Transverse colon (tissue), 4 donors: ENCODE results near the gene ZBTB7C. TPM values are rescaled to one million over a fixed set of nuclear protein-coding genes. Genes with fewer than 3 reads are reported as not detected.

Experiments used
- DNase-seq: peaks from one replicate; pipeline ENCODE4 v3.0.0-alpha.2; 2019
- H3K27ac ChIP-seq, 4 donors: fragments of 200-600 bp; sonication (generic); 2 replicates each; pipeline ENCODE4 v1.5.1; 2016 to 2018; ENCODE audit warnings: inconsistent platforms in 4 of 4
- H3K27me3 ChIP-seq: fragments of 200-600 bp; sonication (generic); 2 replicates; pipeline ENCODE4 v1.5.1; 2017; ENCODE audit warnings: inconsistent platforms
- H3K36me3 ChIP-seq, 4 donors: fragments of 200-600 bp; sonication (generic); 2 replicates each; pipeline ENCODE4 v1.5.1; 2017 to 2019; ENCODE audit warnings: inconsistent platforms in 4 of 4
- H3K4me1 ChIP-seq, 4 donors: fragments of 200-600 bp; sonication (generic); 2 replicates each; pipeline ENCODE4 v1.5.1; 2017 to 2020; ENCODE audit warnings: inconsistent platforms in 4 of 4
- H3K4me3 ChIP-seq, 4 donors: fragments of 200-600 bp; sonication (generic); 1 replicate in 1 of 4; 2 replicates in 3 of 4; pipeline versions ENCODE4 v1.5.1 to v1.6.1; 2017 to 2019; ENCODE audit warnings: inconsistent platforms in 4 of 4
- H3K9me3 ChIP-seq, 2 donors: fragments of 200-600 bp; sonication (generic); 2 replicates each; pipeline ENCODE4 v1.5.1; 2017 to 2019; ENCODE audit warnings: inconsistent platforms in 2 of 2
- CTCF ChIP-seq, 5 experiments: fragments of 200-600 bp in 3 of 5; fragments of 450-650 bp in 2 of 5; sonication (generic) in 3 of 5; IDR thresholded peaks; 1 replicate in 2 of 5; 2 replicates in 3 of 5; pipeline ENCODE4 v1.5.1; 2016 to 2017; ENCODE audit warnings: antibody characterized with exemption in 5 of 5, inconsistent platforms in 3 of 5, mild to moderate bottlenecking in 2 of 5, moderate library complexity in 1 of 5
- EP300 ChIP-seq: sonication (generic); formaldehyde crosslinking; IDR thresholded peaks from one replicate; pipeline ENCODE4 v1.6.1; 2017; ENCODE audit warnings: antibody characterized with exemption, low read depth
- POLR2A ChIP-seq: fragments of 450-650 bp; IDR thresholded peaks from one replicate; pipeline ENCODE4 v1.6.1; 2016; ENCODE audit warnings: antibody characterized with exemption, mild to moderate bottlenecking, moderate library complexity
- POLR2AphosphoS5 ChIP-seq, 3 donors: sonication (generic); formaldehyde crosslinking; IDR thresholded peaks; one replicate each; pipeline ENCODE4 v1.6.1; 2016; ENCODE audit warnings: antibody characterized with exemption in 3 of 3
- WGBS, 2 donors: methylation state at CpG; one replicate each; pipeline ENCODE4 v1.1.5; 2018; ENCODE audit warnings: low coverage in 1 of 2; 5-methylcytosine and 5-hydroxymethylcytosine counted together
- in situ Hi-C, 4 donors: fragments of 200-750 bp; cut with MboI; loops; one replicate each; pipeline versions ENCODE4 v1.15.0 to v1.15.1; 2017; ENCODE audit warnings: low sequenced_read_pairs in 3 of 4, low pct_ligation_motif_present in 1 of 4, low pct_unique_long_range_greater_than_20kb in 1 of 4
- intact Hi-C: fragments of 100-400 bp; cut with DNase I; formaldehyde crosslinking; loops from one replicate; pipeline ENCODE4 v1.15.1; 2023; ENCODE audit warnings: low total_unique reads
- total RNA-seq, 4 donors: library from RNA; depleted of rRNA; stranded (reverse); fragments of >200 nt; gene quantifications; one replicate each; pipeline ENCODE4 v1.1.0, GENCODE V29; 2016

The ZBTB7C gene
- total RNA-seq, 4 donors from 2014 or later = 38.4 to 81.2 (median 47.5) TPM

GRCh38 chr18:48279312-48279711, 129.9 kb downstream of the ZBTB7C start:
- TF ChIP-seq POLR2A (no peak), POLR2AphosphoS5 (IDR thresholded peaks at IDR 0.05) (no peak), CTCF (IDR thresholded peaks at IDR 0.05) (no peak), EP300 (no peak)
- Histone ChIP-seq H3K4me1 (no peaks in the 10 kb centered on the region), H3K9me3 (no peaks in the 10 kb centered on the region), H3K4me3 (no peak overlapping the region), H3K27me3 (no peaks in the 10 kb centered on the region), H3K27ac (no peak overlapping the region), H3K36me3 (no peaks in the 10 kb centered on the region)
- DNase-seq = no peak
- intact Hi-C loops (no loop called here), in situ Hi-C loops (no loop called here)
- 59% methylated on average over 2 of the region's 2 CpGs; no CpG with 5 or more reads in 1 of the 2 donors for WGBS, 2 donors

GRCh38 chr18:48278081-48278480, 131.1 kb downstream of the ZBTB7C start:
- Histone ChIP-seq H3K4me3 (no peak overlapping the region), H3K4me1 (no peaks in the 10 kb centered on the region), H3K36me3 (no peaks in the 10 kb centered on the region), H3K27ac (no peak overlapping the region), H3K27me3 (no peaks in the 10 kb centered on the region), H3K9me3 (no peaks in the 10 kb centered on the region)
- DNase-seq = no peak
- in situ Hi-C loops (no loop called here), intact Hi-C loops (no loop called here)
- 87% methylated on average over 2 of the region's 2 CpGs; no CpG with 5 or more reads in 1 of the 2 donors for WGBS, 2 donors
- no peak for TF ChIP-seq EP300
- TF ChIP-seq POLR2A = no peak
- no peak for TF ChIP-seq CTCF (IDR thresholded peaks at IDR 0.05)
- no peak for TF ChIP-seq POLR2AphosphoS5 (IDR thresholded peaks at IDR 0.05)

- no peak for DNase-seq
- TF ChIP-seq POLR2A (no peak), CTCF (IDR thresholded peaks at IDR 0.05) (no peak), EP300 (no peak), POLR2AphosphoS5 (IDR thresholded peaks at IDR 0.05) (no peak)
- intact Hi-C loops = no loop called here
- Histone ChIP-seq H3K9me3 (no peaks in the 10 kb centered on the region), H3K4me3 (no peak overlapping the region), H3K27me3 (no peaks in the 10 kb centered on the region), H3K36me3 (no peaks in the 10 kb centered on the region), H3K27ac (no peak overlapping the region), H3K4me1 (peaks cover 0 to 8% (median 2%) of the 10 kb centered on the region in 4 donors)
- in situ Hi-C loops = no loop called here
- WGBS, 2 donors = 63% methylated on average over 1 of the region's 1 CpG; no CpG with 5 or more reads in 1 of the 2 donors
Observed at GRCh38 chr18:48274301-48274700, 134.9 kb downstream of the ZBTB7C start.

GRCh38 chr18:48270929-48271328, 138.3 kb downstream of the ZBTB7C start:
- Histone ChIP-seq H3K9me3 (no peaks in the 10 kb centered on the region), H3K4me1 (peaks cover 0 to 8% (median 2%) of the 10 kb centered on the region in 4 donors), H3K4me3 (no peak overlapping the region), H3K27me3 (no peaks in the 10 kb centered on the region), H3K36me3 (no peaks in the 10 kb centered on the region), H3K27ac (no peak overlapping the region)
- TF ChIP-seq POLR2A (no peak), CTCF (IDR thresholded peaks at IDR 0.05) (no peak), POLR2AphosphoS5 (IDR thresholded peaks at IDR 0.05) (no peak), EP300 (no peak)
- DNase-seq = no peak
- in situ Hi-C loops = no loop called here
- 29 to 47% methylated on average over 1 of the region's 1 CpG for WGBS, 2 donors
- intact Hi-C loops = no loop called here
